Psoas muscle (tissue), 8 donors: ENCODE results near the gene AP4B1. TPM values are rescaled to one million over a fixed set of nuclear protein-coding genes. Genes with fewer than 3 reads are reported as not detected.
"Not testable (repeated sequence)": the region's sequence is repeated elsewhere in the genome, so short reads cannot be mapped to it uniquely, and the experiment has no call there.

Source experiments
- ATAC-seq, 4 donors: fragments of 200-7000 bp; cut with Tn5 transposase; one replicate each; pipeline ENCODE4 v1.9.1; 2020; ENCODE audit warnings: moderate library complexity in 3 of 4, mild to moderate bottlenecking in 2 of 4
- DNase-seq, 2 donors: peaks; one replicate each; pipeline ENCODE4 v3.0.0-alpha.2; 2020
- H3K27ac ChIP-seq: fragments of 200-600 bp; one replicate; pipeline ENCODE4 v1.8.0; 2022
- H3K27me3 ChIP-seq, 3 donors: fragments of 200-600 bp in 1 of 3; one replicate each; pipeline versions ENCODE4 v1.6.1 to v1.8.0; 2013 to 2022; ENCODE audit warnings: low read length in 2 of 3, mild to moderate bottlenecking in 2 of 3, moderate library complexity in 1 of 3; ENCODE audit not compliant: insufficient read depth in 3 of 3
- H3K36me3 ChIP-seq, 2 donors: fragments of 200-600 bp in 1 of 2; one replicate each; pipeline versions ENCODE4 v1.6.1 to v1.8.0; 2013 to 2022; ENCODE audit warnings: low read depth in 1 of 2, mild to moderate bottlenecking in 1 of 2, moderate library complexity in 1 of 2; ENCODE audit not compliant: insufficient read depth in 1 of 2
- H3K4me1 ChIP-seq: fragments of 200-600 bp; one replicate; pipeline ENCODE4 v1.8.0; 2022
- H3K4me3 ChIP-seq: fragments of 200-600 bp; one replicate; pipeline ENCODE4 v1.8.0; 2022; ENCODE audit warnings: mild to moderate bottlenecking
- H3K9me3 ChIP-seq: fragments of 200-600 bp; one replicate; pipeline ENCODE4 v1.8.0; 2022
- WGBS, 3 donors: extraction: QIAGEN DNeasy Blood & Tissue Kit; methylation state at CpG; one replicate each; pipeline versions ENCODE4 v1.1.6 to v1.1.7; 2013; 5-methylcytosine and 5-hydroxymethylcytosine counted together
- intact Hi-C, 2 donors: fragments of 100-400 bp; cut with DNase I; formaldehyde crosslinking; loops; one replicate each; pipeline versions ENCODE4 v1.11.0 to v1.14.2; 2022
- long read RNA-seq, 2 donors: library from polyadenylated mRNA; unstranded; transcript quantifications; one replicate each; pipeline ENCODE4 v2.0.0, GENCODE V29; 2021
- polyA plus RNA-seq, 3 donors: library from polyadenylated mRNA; stranded (reverse); fragments of 200-250 nt; gene quantifications; one replicate each; pipeline ENCODE4 v1.2.3, GENCODE V29; 2013
- total RNA-seq, 4 donors: library from RNA; stranded (reverse); fragmentation: NEBNext Ultra II Directional in 2 of 4; extraction: Animal tissue kit (Norgen Biotek cat#: 25700) in 2 of 4; gene quantifications; one replicate each; pipeline versions ENCODE4 v1.2.1 to v1.2.4, GENCODE V29; 2021 to 2023
- TF ChIP-seq, protein P1 (sequence below): fragments of 200-600 bp; IDR thresholded peaks from one replicate; pipeline ENCODE4 v1.8.0; 2022; ENCODE audit warnings: antibody characterized with exemption
- donor health status: healthy with polysubstance abuse.
- donor health status: DM: no; HTN: no; CAD: no; lungs with moderate emphysema.
- donor health status: Bipolar disorder and iron deficiency.
- donor health status: healthy.
- donor health status: DM: yes; HTN: yes; CAD: no.
- donor health status: DM: no; HTN: no; CAD: no.
- donor health status: DM: no; HTN: no; CAD: no.
- donor health status: DM: yes; HTN: yes; CAD: no.

Gene AP4B1
- 10 to 100 TPM in 1 of 4 donors, 1 to 10 TPM in 3; 6.8 to 12.0 (median 9.3) TPM for total RNA-seq
- 10 to 100 TPM in 2 of 3 donors, 1 to 10 TPM in 1; 8.8 to 16.1 (median 11.4) TPM for polyA plus RNA-seq
- long read RNA-seq, donor 1, partial matches to known transcripts, result 0 of 8 reads
- long read RNA-seq, donor 1, other reads (novel, unspliced or antisense), result 1 of 8 reads
- long read RNA-seq, donor 2, transcript AP4B1-201 (11 exons, 2,742 nt), result major isoform, 6 of 20 reads
- long read RNA-seq, donor 2, partial matches to known transcripts, result 1 of 20 reads
- long read RNA-seq, donor 2, other reads (novel, unspliced or antisense), result 10 of 20 reads

DNA sequence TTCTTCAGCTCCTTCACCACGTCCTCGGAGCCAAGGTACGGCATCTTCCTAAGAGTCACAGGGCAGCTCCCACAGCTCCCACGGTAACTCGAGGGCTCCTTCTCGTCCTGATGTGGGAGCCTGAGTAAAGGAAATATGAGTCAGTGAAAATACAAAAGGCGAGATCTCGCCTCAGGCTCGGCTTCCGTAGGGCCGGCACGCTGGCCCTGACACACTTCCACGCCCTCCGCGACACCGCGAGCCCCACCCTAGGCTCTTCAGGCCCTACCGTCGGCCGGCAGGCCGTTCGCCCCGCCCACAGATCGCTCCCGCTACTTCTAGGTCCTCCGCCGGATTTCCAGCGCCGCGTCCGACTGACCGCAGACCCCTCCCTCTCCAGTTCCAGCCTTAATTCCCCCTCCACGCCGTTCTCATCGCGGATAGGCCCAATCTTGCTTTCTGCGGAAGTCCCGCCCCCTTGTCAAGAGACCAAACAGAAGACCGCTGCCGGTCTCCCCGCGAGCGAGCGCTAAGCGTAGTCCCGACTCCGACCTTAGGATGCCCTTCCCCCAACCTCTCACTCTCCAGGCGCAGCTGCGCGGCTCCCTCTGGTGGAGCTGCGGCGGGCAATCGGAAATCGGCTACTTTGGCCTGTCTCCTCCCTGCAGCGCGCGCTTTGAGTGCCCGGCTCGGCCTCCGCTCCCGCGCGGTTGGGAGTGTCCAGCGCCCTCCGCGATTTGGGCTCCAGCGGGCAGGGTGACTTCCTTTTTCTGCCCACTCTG is at the start of gene AP4B1, which contains the start of gene DCLRE1B:
Gene AP4B1, minus strand, starts transcription at position 126 of the 761 bp plus-strand sequence. Its CDS starts 82 bp downstream, at position 44.
Gene DCLRE1B, plus strand, starts transcription at position 653 of the 761 bp plus-strand sequence. CDS start 261 bp downstream, outside the sequence.
- no peaks in the 10 kb centered on the region for H3K9me3 ChIP-seq
- WGBS, 3 donors, result 0 to 1% (median 0%) methylated on average over 65 to 67 of the region's 67 CpGs
- H3K36me3 ChIP-seq, result peaks cover 4 to 48% of the 10 kb centered on the region in 2 donors
- H3K27me3 ChIP-seq, result no peaks in the 10 kb centered on the region
- H3K4me3 ChIP-seq, result peak within 1 kb of the TSS; percentile 91
- peak; percentile 99 to 100 for DNase-seq
- intact Hi-C loops, result loop anchor here (1.0 to 10.0 kb wide), 4 partner anchors 24 to 150 kb away; partner anchors contain the start of genes HIPK1 (in 2 of the 2) and PHTF1 (in 2 of the 2)
- peak within 1 kb of the TSS; percentile 89 for H3K27ac ChIP-seq
- TF ChIP-seq, protein P1, sequence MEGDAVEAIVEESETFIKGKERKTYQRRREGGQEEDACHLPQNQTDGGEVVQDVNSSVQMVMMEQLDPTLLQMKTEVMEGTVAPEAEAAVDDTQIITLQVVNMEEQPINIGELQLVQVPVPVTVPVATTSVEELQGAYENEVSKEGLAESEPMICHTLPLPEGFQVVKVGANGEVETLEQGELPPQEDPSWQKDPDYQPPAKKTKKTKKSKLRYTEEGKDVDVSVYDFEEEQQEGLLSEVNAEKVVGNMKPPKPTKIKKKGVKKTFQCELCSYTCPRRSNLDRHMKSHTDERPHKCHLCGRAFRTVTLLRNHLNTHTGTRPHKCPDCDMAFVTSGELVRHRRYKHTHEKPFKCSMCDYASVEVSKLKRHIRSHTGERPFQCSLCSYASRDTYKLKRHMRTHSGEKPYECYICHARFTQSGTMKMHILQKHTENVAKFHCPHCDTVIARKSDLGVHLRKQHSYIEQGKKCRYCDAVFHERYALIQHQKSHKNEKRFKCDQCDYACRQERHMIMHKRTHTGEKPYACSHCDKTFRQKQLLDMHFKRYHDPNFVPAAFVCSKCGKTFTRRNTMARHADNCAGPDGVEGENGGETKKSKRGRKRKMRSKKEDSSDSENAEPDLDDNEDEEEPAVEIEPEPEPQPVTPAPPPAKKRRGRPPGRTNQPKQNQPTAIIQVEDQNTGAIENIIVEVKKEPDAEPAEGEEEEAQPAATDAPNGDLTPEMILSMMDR, result peak; percentile 70
- peaks cover 9% of the 10 kb centered on the region for H3K4me1 ChIP-seq
- peak; percentile 95 to 97 (median 96) for ATAC-seq

DNA sequence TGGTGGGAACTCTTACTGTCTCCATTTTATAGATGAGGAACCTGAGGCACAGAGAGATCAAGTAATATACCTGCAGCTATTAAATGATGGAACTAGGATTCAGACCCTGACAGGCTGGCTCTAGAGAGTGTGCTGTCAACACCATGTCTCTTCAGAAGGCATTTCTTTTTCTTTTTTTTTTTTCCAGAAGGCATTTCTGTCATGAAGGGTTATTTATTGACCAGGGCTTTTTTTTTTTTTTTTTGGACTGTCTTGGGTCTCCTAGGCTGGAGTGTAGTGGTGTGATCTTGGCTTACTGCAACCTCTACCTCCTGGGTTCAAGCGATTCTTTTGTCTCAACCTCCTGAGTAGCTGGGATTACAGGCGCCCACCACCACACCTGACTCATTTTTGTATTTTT is 47.1 kb upstream of the AP4B1 start:
- ATAC-seq, result no peak
- intact Hi-C loops, result no loop called here
- WGBS, 3 donors, result 96 to 100% (median 96%) methylated on average over 2 of the region's 2 CpGs

DNA sequence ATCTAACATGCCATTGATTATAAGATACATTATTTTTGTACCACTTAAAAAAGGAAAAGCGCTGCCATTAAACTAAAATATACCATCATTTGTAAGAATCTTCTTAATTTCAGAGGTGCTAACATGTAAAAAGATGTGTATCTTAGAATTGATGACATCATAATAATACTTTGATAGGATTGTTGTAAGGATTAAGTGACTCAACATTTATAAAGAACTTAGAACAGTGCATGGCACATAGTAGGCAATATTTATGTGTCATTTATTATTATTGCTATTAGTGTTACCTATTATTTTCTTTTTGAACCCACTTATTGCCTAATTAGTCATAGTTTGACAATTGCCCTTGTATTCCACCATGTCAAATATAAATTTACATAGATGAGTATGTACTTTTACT is 46.3 kb upstream of the AP4B1 start:
- intact Hi-C loops, result no loop called here
- 96 to 100% (median 100%) methylated on average over 1 of the region's 1 CpG for WGBS, 3 donors
- peaks cover 0 to 24% of the 10 kb centered on the region in 2 donors for H3K36me3 ChIP-seq
- no peak for DNase-seq
- no peak for ATAC-seq
- no peaks in the 10 kb centered on the region for H3K27me3 ChIP-seq
- H3K9me3 ChIP-seq, result no peaks in the 10 kb centered on the region
- H3K27ac ChIP-seq, result no peak overlapping the region
- H3K4me1 ChIP-seq, result peaks cover 34% of the 10 kb centered on the region
- TF ChIP-seq, protein P1, result no peak
- no peak overlapping the region for H3K4me3 ChIP-seq

More for the DNA sequence above, 47.1 kb upstream of the AP4B1 start:
- H3K9me3 ChIP-seq, result no peaks in the 10 kb centered on the region
- no peak overlapping the region for H3K27ac ChIP-seq
- peaks cover 0 to 32% of the 10 kb centered on the region in 2 donors for H3K36me3 ChIP-seq
- H3K4me3 ChIP-seq, result no peak overlapping the region
- TF ChIP-seq, protein P1, result no peak
- H3K27me3 ChIP-seq, result no peaks in the 10 kb centered on the region
- no peak for DNase-seq
- H3K4me1 ChIP-seq, result peaks cover 25% of the 10 kb centered on the region

DNA sequence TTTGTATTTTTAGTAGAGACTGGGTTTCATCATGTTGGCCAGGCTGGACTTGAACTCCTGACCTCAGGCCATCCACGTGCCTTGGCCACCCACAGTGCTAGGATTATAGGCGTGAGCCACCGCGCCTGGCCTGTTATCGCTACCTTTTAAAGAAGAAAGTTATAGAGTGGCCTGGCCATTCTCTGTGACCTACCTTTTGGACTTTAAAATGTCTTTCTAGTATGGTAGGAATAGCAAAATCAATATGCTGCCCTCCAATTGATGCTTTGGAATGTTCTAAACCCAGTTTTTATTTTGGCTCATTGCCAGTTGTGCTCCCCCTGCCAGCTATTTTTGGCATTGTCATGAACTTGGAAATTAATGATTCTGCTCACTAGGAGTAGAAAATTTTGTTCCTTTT is 44.4 kb upstream of the AP4B1 start:
- Histone ChIP-seq H3K9me3 (no peaks in the 10 kb centered on the region), H3K27ac (no peak overlapping the region), H3K4me3 (no peak overlapping the region), H3K36me3 (peaks cover 0 to 5% of the 10 kb centered on the region in 2 donors), H3K27me3 (no peaks in the 10 kb centered on the region), H3K4me1 (peaks cover 38% of the 10 kb centered on the region)
- WGBS, 3 donors, result 49 to 73% (median 52%) methylated on average over 5 of the region's 5 CpGs
- DNase-seq (no peak), ATAC-seq (peak in 2 of 4 donors; percentile 58 to 67)
- TF ChIP-seq, protein P1, result peak; percentile 26
- intact Hi-C loops, result no loop called here

DNA sequence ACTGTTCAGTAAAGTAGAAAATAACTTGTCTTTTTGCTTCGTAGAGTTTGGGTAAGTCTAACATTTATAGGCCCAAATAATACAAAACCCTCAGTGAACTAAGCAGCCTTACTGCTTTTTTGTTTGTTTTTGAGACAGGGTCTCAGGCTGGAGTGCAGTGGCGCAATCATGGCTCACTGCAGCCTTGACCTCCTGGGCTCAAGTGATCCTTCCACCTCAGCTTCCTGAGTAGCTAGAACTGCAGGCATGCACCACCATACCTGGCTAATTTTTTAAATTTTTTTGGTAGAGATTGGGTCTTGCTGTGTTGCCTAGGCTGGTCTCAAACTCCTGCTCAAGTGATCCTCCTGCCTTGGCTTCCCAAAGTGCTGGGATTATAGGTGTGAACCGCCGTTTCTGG is 43.6 kb upstream of the AP4B1 start:
- ATAC-seq, result peak in 1 of 4 donors; percentile 29
- Histone ChIP-seq H3K4me1 (peaks cover 38% of the 10 kb centered on the region), H3K27ac (peak overlapping the region; percentile 56)
- DNase-seq, H3K9me3 ChIP-seq, H3K36me3 ChIP-seq, H3K4me3 ChIP-seq, H3K27me3 ChIP-seq, intact Hi-C loops: not testable (repeated sequence)
- WGBS, 3 donors, result 74 to 89% (median 84%) methylated on average over 4 of the region's 4 CpGs
